ENCODE results near the gene KCNMB4.

Gene KCNMB4

DNA sequence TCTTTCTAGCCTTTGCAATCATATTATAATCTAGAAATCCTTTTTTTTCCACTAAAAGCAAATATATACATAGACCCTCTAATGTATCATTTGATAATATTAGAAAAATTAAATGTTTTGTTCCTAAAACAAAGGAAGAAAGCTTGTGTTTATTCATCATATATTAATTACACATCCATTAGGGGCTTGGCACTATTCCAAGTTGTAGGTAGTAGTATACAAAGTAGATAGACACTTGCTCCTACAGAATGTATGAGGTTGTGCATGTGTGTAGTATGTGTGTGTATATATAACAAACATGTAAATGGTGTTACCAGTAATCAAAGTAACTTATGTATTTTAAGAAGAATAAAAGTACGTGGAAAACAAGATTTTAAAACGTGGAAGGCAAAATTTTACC, 15.0 kb upstream of the KCNMB4 start:
- TF ChIP-seq POLR2AphosphoS5 (IDR thresholded peaks at IDR 0.05; ENCODE audit: low read depth, low read length) (no peak), FOXP2 (optimal IDR thresholded peaks at IDR 0.05; ENCODE audit: borderline replicate concordance, extremely low read depth, extremely low read length, insufficient read depth) (no peak), TAF1 (IDR thresholded peaks at IDR 0.05; ENCODE audit: borderline replicate concordance, insufficient read depth, low read length) (no peak), SIN3A (IDR thresholded peaks at IDR 0.05; ENCODE audit: borderline replicate concordance, insufficient read depth, low read length) (no peak)
- TF ChIP-seq, protein P1, sequence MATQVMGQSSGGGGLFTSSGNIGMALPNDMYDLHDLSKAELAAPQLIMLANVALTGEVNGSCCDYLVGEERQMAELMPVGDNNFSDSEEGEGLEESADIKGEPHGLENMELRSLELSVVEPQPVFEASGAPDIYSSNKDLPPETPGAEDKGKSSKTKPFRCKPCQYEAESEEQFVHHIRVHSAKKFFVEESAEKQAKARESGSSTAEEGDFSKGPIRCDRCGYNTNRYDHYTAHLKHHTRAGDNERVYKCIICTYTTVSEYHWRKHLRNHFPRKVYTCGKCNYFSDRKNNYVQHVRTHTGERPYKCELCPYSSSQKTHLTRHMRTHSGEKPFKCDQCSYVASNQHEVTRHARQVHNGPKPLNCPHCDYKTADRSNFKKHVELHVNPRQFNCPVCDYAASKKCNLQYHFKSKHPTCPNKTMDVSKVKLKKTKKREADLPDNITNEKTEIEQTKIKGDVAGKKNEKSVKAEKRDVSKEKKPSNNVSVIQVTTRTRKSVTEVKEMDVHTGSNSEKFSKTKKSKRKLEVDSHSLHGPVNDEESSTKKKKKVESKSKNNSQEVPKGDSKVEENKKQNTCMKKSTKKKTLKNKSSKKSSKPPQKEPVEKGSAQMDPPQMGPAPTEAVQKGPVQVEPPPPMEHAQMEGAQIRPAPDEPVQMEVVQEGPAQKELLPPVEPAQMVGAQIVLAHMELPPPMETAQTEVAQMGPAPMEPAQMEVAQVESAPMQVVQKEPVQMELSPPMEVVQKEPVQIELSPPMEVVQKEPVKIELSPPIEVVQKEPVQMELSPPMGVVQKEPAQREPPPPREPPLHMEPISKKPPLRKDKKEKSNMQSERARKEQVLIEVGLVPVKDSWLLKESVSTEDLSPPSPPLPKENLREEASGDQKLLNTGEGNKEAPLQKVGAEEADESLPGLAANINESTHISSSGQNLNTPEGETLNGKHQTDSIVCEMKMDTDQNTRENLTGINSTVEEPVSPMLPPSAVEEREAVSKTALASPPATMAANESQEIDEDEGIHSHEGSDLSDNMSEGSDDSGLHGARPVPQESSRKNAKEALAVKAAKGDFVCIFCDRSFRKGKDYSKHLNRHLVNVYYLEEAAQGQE (IDR thresholded peaks at IDR 0.05; ENCODE audit: insufficient read depth in 1 of 2, low read depth in 2 of 2, low read length in 2 of 2) = no peak

DNA sequence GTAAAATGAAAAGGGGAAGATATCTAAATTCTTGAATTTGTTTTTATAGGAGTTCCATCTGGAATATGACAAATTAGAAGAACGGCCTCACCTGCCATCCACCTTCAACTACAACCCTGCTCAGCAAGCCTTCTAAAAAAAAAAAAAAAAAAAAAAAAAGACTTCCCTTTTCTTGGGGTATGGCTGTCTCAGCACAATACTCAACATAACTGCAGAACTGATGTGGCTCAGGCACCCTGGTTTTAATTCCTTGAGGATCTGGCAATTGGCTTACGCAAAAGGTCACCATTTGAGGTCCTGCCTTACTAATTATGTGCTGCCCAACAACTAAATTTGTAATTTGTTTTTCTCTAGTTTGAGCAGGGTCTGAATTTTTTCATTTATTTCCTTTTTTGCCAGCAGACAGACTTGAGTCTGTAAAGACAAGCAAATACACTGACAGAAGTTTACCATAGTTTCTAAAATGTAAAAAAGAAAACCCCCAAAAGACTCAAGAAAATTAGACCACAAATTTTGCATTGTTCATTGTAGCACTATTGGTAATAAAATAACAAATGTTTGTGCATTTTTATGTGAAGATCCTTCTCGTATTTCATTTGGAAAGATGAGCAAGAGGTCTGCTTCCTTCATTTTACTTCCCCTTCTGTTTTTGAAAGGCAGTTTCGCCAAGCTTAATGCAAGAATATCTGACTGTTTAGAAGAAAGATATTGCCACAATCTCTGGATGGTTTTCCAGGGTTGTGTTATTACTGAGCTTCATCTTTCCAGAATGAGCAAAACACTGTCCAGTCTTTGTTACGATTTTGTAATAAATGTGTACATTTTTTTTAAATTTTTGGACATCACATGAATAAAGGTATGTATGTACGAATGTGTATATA, 12.1 kb upstream of the KCNMB4 start:
- TF ChIP-seq FOXP2 (optimal IDR thresholded peaks at IDR 0.05; ENCODE audit: borderline replicate concordance, extremely low read depth, extremely low read length, insufficient read depth) (no peak), POLR2AphosphoS5 (IDR thresholded peaks at IDR 0.05; ENCODE audit: low read depth, low read length) (no peak), TAF1 (IDR thresholded peaks at IDR 0.05; ENCODE audit: borderline replicate concordance, insufficient read depth, low read length) (no peak), SIN3A (IDR thresholded peaks at IDR 0.05; ENCODE audit: borderline replicate concordance, insufficient read depth, low read length) (no peak)
- TF ChIP-seq, protein P1 (IDR thresholded peaks at IDR 0.05; ENCODE audit: insufficient read depth in 1 of 2, low read depth in 2 of 2, low read length in 2 of 2) = no peak

DNA sequence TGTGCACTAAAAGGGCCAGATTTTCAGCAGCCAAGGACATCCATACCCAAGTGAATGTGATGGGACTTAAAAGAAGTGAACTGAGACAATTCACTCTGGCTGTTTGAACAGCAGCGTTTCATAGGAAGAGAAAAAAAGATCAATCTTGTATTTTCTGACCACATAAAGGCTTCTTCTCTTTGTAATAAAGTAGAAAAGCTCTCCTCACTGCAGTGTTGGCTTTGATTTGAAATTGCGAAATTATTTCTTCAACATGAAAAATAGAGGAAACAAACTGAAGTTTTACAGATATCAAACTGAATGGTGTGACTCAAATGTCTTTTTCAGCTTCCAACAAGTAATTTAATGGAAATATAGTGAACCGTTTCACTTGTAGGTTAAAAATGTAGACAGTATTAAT, 11.3 kb upstream of the KCNMB4 start:
- TF ChIP-seq, protein P1 (IDR thresholded peaks at IDR 0.05; ENCODE audit: insufficient read depth in 1 of 2, low read depth in 2 of 2, low read length in 2 of 2) = no peak
- TF ChIP-seq TAF1 (IDR thresholded peaks at IDR 0.05; ENCODE audit: borderline replicate concordance, insufficient read depth, low read length) = no peak
- no peak for TF ChIP-seq POLR2AphosphoS5 (IDR thresholded peaks at IDR 0.05; ENCODE audit: low read depth, low read length)
- no peak for TF ChIP-seq FOXP2 (optimal IDR thresholded peaks at IDR 0.05; ENCODE audit: borderline replicate concordance, extremely low read depth, extremely low read length, insufficient read depth)
- no peak for TF ChIP-seq SIN3A (IDR thresholded peaks at IDR 0.05; ENCODE audit: borderline replicate concordance, insufficient read depth, low read length)

DNA sequence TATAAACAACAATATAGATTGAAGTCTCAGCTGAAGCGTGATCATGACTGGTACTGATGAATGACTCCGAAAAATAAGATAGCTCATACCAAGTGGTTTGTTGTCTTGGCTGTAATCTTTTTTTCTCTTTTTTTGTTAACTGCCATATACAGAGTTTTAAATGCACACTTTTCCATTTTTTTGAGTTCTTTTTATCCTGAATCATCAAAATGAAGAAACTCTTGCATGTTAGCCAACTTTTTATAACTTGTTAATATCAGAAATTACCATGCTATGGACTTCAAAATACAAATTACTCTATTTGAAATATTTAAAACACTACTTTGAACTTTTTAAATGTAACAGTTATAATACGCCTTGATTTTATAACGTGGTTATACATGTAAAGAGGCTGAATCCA, 10.1 kb upstream of the KCNMB4 start:
- TF ChIP-seq FOXP2 (optimal IDR thresholded peaks at IDR 0.05; ENCODE audit: borderline replicate concordance, extremely low read depth, extremely low read length, insufficient read depth) (no peak), TAF1 (IDR thresholded peaks at IDR 0.05; ENCODE audit: borderline replicate concordance, insufficient read depth, low read length) (no peak), POLR2AphosphoS5 (IDR thresholded peaks at IDR 0.05; ENCODE audit: low read depth, low read length) (no peak), SIN3A (IDR thresholded peaks at IDR 0.05; ENCODE audit: borderline replicate concordance, insufficient read depth, low read length) (no peak)
- TF ChIP-seq, protein P1 (IDR thresholded peaks at IDR 0.05; ENCODE audit: insufficient read depth in 1 of 2, low read depth in 2 of 2, low read length in 2 of 2) = no peak

Data from PFSK-1 (cell line).